A172 (cell line): ENCODE measurements around the gene DST. TPM values are rescaled to one million over a fixed set of nuclear protein-coding genes. Genes with fewer than 3 reads are reported as not detected.

Source experiments
- DNase-seq: peaks from one replicate; pipeline ENCODE4 v3.0.0-alpha.2; 2015; ENCODE audit warnings: low spot score
- total RNA-seq: library from RNA; depleted of rRNA; stranded (reverse); fragments of >200 nt; shearing (Covaris generic); gene quantifications from 2 replicates; pipeline ENCODE4 v1.2.3, GENCODE V29; 2014

Gene DST
- total RNA-seq, 1 experiment from 2014 or later: 189 TPM

DNA sequence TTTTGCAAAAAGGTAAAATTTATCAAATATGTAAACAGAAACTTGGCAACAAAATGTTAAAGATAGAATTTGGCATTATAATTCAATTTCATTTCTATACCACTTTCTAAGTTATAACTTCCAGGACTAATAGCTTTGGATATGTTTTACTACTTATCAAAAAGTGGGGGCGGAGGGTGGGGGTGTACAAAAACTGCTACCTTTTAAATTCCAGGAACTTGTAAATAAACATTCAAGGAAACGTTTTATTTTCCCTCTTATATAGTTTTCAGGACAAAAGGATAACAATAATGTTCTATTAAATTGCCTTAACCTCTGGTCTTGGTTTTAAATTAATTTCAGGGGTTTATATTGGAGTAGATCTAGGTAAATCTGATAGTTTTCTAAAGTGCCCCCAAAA is 103.8 kb downstream of the DST start:
- DNase-seq: no peak

DNA sequence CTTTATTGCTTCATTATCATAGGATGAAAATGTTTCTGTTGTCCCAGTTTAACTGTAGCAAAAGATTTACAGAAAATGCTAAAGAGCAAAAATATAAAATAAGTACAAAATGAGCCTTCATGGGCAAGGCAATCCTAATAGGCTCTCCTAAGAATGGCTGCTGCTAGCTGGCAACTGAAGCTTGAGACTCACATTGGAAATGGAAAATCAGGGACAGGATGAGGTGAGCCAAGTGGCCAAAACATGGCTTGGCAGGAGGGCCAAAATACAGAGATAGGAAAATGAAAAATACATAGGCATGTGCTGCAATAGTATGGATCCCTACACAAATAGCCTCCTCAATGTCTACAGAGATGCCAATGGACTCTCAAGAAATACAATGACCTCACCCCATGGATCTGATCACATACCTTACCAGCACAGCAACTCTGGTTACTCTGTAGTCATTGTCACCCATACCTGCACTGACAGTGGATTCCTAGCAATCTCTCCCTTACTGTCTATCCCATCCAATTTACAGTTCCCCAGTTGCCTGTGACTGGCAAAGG is 105.4 kb downstream of the DST start:
- DNase-seq: no peak

GRCh38 chr6:56536536-56536935 is 106.2 kb downstream of the DST start:
- DNase-seq: no peak

DNA sequence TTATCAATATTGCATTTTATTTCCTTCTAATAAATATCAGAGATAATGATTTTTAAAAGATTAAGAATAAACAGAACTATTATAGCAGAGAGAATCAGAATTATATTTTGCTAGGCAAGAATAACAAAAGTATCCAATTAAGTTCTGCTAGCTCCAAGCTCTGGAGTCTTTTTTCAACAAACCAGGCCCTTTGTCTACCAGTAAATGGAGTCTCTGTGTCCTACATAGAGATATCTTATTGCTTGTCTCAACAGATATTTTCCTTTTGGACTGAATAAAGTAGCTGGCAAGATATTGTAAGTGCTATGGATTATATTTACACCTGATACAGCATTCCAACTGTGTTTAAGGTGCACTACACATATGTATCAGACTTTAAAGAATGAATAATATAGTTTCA is 107.1 kb downstream of the DST start:
- no peak for DNase-seq

DNA sequence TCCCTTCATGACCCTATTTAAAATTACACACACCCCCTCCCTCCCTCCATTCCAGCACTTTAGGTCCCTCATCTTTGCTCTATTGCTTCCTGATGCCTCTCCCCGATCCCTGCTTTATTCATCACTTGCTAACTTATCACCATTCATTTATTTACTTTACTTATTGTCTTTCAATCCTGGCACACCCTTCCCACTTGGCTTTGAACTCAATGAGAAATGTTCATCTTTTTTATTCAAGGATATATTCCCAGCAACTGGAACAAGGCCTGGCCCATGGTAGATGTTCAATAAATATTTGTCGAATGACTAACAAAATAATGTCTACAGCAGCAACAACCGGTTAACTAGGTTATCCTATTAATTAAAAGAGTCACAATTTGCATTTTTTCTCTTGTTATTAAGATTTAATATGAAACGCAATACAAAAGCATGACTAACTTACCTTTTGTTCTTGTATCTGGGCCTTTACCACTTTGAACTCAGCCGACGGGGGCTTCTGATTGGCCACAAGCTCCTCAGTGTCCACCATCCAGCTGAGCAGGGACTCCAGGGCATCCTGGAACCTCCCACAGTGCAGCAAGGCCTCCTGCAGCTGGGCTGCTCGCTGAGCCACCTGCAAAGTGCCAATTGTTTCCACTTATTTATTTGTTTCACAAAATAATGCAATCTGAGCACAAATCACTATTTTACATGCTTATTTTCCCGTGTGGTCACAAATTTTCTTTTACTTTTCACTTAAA is 107.8 kb downstream of the DST start:
- DNase-seq: no peak

GRCh38 chr6:56532766-56533551 is 109.7 kb downstream of the DST start:
- no peak for DNase-seq

GRCh38 chr6:56531839-56532595 is 110.7 kb downstream of the DST start:
- DNase-seq: no peak

DNA sequence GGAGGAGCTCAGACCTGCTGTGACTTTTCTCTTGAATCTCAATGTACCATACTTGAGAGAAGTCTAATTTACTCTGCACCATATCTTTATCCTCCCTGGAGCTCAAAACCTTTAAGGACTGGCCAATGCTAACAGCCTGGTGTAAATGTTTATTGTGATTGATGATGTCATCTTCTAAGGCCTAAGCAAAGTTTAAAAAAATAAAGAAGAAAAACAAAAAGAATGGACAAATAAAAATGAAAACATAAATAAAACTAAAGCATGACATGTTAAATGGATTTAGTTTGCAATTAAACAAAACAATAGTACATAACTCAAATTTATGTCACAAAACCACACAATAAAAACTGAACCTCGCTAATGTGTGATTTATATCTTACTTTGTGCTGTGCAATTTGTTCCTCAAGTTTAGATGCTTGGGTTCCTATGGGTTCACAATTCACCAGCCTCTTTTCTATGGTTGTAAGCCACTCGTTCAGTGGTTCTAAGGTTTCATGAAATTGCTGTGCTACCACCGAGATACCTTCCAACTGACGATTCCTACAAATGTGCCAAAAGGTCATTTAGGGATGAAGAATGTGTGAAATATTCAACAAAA is 113.0 kb downstream of the DST start:
- DNase-seq: no peak

DNA sequence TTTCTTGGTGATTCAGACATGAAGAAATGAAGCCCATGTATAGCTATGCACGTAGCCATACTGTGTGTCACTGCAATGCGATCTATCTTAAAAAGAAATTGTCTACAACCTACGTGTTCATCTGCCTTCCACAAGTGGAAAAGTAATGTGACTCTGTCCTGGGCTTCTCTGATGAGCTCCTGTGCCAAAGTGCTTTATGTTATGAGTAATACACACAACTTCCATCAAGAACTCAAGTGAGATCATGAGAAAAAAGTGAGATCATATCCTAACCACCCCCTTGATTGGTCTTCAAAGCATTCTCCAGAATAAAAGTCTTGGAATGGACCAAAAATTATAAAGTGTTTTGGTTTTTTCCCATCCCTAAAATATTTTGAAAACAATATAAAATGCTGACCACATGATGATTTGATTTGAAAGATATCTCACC is 114.3 kb downstream of the DST start:
- peak; percentile 81 for DNase-seq

DNA sequence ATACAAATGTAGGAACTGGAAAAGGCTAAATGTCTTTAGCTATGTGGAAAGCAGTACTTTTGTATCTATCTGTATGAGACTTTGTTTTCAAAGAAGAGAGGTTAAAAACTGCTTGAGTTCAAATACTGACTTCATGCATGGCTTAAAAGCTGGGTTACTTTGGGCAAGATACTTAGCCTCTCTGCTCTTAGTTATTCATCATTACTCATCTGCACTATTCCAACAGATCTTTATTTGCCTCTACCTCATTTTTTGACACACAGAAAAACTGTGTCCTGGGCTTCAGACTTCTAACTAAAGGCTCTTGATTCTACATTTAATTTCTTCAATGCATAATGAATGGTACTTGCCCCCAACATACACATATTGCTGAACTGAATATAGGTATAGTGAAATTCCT is 114.8 kb downstream of the DST start:
- DNase-seq: no peak

DNA sequence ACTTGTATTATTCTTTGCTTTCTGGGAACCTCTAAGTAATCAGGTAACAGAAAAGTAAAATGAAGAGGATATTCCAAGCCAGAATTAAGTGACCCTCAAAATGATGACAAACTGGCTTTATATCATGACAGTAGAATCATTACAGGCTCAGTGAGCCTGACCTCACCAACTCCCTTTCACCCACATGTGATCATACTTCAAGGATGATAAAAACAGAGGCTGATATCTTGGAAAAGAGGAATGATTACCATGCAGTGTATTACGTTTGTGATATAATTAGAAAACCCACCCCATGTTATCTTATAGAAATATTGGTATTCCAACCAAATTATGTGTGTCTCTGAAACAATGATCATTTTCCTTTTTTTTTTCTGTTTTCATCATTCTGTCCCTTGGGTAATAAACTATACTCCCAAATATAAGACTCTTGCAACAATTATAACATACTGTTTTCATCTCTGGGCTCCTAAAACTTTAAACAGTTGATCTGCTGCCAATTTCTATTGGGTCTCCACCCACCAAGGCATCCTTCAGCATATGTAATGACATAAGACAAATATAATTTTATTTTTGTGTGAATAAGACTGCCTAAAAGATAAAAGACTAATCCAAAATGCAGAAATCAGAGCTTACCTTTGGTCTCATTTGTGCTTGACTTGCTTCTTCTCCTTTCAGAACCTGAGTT is 115.7 kb downstream of the DST start:
- DNase-seq: no peak

GRCh38 chr6:56525974-56526789 is 116.5 kb downstream of the DST start:
- no peak for DNase-seq

DNA sequence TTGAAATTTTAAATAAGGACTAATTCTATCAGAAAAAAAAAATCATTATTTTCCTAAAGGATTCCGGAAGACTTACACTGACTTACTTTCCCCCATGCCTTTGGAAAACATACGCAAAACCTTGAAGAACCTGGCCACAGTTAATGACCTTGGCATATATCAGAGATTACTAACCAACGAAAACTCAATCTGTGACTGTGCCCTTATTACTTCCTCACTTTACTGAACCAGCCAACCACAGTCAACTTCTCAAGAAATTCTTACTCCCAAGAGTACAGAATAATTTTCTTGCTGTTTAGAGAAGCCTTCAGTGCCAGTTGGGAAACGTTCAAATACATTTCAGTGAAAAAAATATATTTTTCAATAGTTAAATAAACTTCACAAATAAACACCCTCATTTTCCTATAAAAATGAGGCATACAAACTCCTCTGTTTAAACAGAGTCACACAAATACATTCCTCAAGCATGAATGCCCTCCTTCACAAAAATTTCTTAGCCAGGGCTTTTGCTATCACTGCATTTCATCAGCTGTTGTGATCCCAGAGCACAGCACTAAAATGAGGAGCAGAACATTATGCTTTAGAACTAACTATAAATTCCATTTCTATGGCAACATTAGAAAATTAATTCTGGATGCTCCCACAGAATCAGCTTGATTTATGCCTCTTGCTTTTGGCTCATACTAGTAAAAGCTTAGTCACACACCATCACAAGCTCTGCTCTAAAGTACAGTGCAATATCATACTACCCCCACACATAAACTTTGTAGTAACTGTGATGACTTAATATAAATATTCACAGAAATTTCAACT is 117.6 kb downstream of the DST start:
- DNase-seq: peak; percentile 72

DNA sequence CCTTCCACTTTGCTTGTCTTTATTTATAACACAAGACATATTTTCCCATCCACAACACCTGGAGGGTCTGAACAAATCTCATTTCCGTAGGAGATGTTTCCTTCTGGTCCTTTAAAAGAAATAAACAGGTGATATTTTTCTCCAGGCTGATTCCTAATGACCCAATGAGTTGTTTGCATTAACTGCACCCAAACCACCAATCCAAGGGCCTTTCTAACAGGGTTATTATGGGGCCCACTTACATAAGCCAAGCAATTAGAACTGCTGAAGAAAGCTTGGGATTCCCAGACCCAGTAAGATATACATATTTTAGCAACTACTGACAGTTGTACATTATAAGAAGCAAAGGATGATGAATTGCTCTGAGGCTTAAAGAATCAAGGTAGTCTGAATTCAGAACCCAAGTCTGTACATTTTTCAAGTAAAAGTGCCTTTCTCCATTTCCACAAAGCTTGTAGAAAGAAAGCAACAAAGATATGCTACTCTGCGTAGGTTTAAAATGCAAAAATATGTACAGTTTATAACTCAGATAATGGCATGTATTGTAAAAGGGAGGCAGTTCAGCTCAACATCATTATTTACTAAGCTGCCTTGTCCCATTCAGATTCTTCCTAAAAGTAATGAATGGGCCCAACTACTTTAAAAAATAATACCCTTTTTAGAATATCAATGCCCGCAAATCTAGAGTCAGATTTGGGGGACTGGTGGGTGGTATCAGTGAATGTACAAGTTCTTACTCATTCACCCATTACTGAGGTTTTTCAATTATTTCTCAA is 120.0 kb downstream of the DST start:
- no peak for DNase-seq

DNA sequence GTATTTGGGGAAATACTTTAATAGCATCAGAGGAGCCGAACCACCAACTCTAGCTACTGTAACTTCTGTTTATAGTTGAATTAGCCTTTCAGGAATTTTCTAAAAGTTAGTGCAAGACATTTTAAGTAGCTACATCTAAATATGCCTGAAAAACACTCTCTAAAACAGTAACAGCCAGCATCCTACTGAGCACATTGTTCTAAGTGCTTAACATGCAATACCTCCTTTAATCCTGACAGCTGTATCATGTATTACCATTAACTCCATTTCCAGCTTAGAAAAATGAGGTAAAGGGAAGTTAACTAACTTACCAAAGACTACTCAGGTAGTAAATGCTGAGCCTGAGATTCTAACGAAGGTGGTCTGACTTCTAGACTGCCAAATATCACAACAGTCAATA is 120.7 kb downstream of the DST start:
- DNase-seq: no peak

- DNase-seq: no peak
Measured at GRCh38 chr6:56521454-56521853, 121.2 kb downstream of the DST start.

GRCh38 chr6:56520218-56520617 is 122.5 kb downstream of the DST start:
- DNase-seq: no peak

GRCh38 chr6:56518995-56519767 is 123.5 kb downstream of the DST start:
- no peak for DNase-seq
